OCI-M2 (cell line): Measurements from ENCODE around the gene MSI2.

Experiments
- DNase-seq: peaks from one replicate; lab custom pipeline; 2025; ENCODE audit not compliant: unreplicated experiment; lab: John Stamatoyannopoulos, UW

MSI2 gene

GRCh38 chr17:57566721-57567120 is 310.4 kb downstream of the MSI2 start:
- DNase-seq = no peak

GRCh38 chr17:57567251-57567650 is 310.9 kb downstream of the MSI2 start:
- DNase-seq = no peak

- DNase-seq = no peak
These were observed 312.0 kb downstream of the MSI2 start for GRCh38 chr17:57568340-57568739.

GRCh38 chr17:57569021-57569420 is 312.7 kb downstream of the MSI2 start:
- no peak for DNase-seq

GRCh38 chr17:57569853-57570252 is 313.5 kb downstream of the MSI2 start:
- DNase-seq = no peak

GRCh38 chr17:57570724-57571344 is 314.5 kb downstream of the MSI2 start:
- DNase-seq = no peak

- DNase-seq = no peak
These were observed 315.7 kb downstream of the MSI2 start for GRCh38 chr17:57572062-57572461.

GRCh38 chr17:57572600-57572999 is 316.3 kb downstream of the MSI2 start:
- no peak for DNase-seq

- DNase-seq = no peak
These were observed 317.8 kb downstream of the MSI2 start for GRCh38 chr17:57574040-57574513.

GRCh38 chr17:57576744-57577143 is 320.4 kb downstream of the MSI2 start:
- DNase-seq = no peak

- DNase-seq = no peak
These were observed 321.7 kb downstream of the MSI2 start for GRCh38 chr17:57577751-57578607.

- no peak for DNase-seq
These were observed 322.4 kb downstream of the MSI2 start for GRCh38 chr17:57578608-57579225.

GRCh38 chr17:57579245-57579644 is 322.9 kb downstream of the MSI2 start:
- DNase-seq = no peak

GRCh38 chr17:57580055-57580739 is 323.9 kb downstream of the MSI2 start:
- no peak for DNase-seq

- no peak for DNase-seq
These were observed 326.8 kb downstream of the MSI2 start for GRCh38 chr17:57582881-57583756.

- no peak for DNase-seq
These were observed 327.8 kb downstream of the MSI2 start for GRCh38 chr17:57584050-57584551.

GRCh38 chr17:57585341-57586195 is 329.2 kb downstream of the MSI2 start:
- DNase-seq = no peak

- no peak for DNase-seq
These were observed 329.9 kb downstream of the MSI2 start for GRCh38 chr17:57586196-57586740.

GRCh38 chr17:57586742-57587141 is 330.4 kb downstream of the MSI2 start:
- no peak for DNase-seq
